ENCODE data around the gene TUBB3. TPM values are rescaled to one million over a fixed set of nuclear protein-coding genes. Genes with fewer than 3 reads are reported as not detected.

The TUBB3 gene
- total RNA-seq, 1 donor from 2014 or later = 6.6 TPM

Other genes with a start within 250 kb of the TUBB3 start
- 81.6 and 85.1 TPM in 2 replicates for gene CDK10, start 236.7 kb upstream of the TUBB3 start, total RNA-seq
- gene SPATA2L, start 221.6 kb upstream of the TUBB3 start, total RNA-seq = 6.5 and 8.2 TPM in 2 replicates
- 10.7 and 12.0 TPM in 2 replicates for gene VPS9D1, start 202.4 kb upstream of the TUBB3 start, total RNA-seq
- 68.5 and 71.1 TPM in 2 replicates for gene ZNF276, start 201.8 kb upstream of the TUBB3 start, total RNA-seq
- 128 and 138 TPM in 2 replicates for gene FANCA, start 106.7 kb upstream of the TUBB3 start, total RNA-seq
- gene SPIRE2, start 94.9 kb upstream of the TUBB3 start, total RNA-seq = 0.61 and 1.2 TPM in 2 replicates
- 206 and 215 TPM in 2 replicates for gene TCF25, start 49.8 kb upstream of the TUBB3 start, total RNA-seq
- gene MC1R, start 4.5 kb upstream of the TUBB3 start, total RNA-seq = 9.1 and 9.5 TPM in 2 replicates
- gene DEF8, start 25.4 kb downstream of the TUBB3 start, total RNA-seq = 33.5 and 38.9 TPM in 2 replicates
- gene DBNDD1, start 96.1 kb downstream of the TUBB3 start, total RNA-seq = 0.22 and 0.41 TPM in 2 replicates
- gene PRDM7, start 154.0 kb downstream of the TUBB3 start, total RNA-seq = not detected in 2 replicates

Data from T-helper 1 cell treated with Interleukin-12 subunit alpha and Interleukin-12 subunit beta and Interleukin-4 antibody, amounts not matched to agents 30 ng/mL and 1 ng/mL, for 36 hours (primary cell).